ENCODE data around the gene PSMD12.

PSMD12 gene

DNA sequence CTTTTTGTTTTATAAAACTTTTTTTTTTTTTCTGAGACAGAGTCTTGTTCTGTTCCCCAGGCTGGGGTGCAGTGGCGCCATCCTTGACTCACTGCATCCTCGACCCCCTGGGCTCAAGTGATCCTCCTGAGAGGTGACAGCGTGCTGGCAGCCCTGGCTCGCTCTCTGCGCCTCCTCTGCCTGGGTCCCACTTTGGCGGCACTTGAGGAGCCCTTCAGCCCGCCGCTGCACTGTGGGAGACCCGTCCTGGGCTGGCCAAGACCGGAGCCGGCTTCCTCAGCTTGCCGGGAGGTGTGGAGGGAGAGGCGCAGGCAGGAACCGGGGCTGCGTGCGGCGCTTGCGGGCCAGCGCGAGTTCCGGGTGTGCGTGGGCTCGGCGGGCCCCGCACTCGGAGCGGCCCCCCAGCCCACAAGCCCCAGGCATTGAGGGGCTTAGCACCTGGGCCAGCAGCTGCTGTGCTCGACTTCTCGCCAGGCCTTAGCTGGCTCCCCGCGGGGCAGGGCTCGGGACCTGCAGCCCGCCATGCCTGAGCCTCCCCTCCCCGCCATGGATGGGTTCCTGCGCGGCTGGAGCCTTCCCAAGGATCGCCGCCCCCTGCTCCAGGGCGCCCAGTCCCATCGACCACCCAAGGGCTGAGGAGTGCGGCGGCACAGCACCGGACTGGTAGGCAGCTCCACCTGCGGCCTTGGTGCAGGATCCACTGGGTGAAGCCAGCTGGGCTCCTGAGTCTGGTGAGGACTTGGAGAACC lies 71.8 kb downstream of the PSMD12 start:
- H3K36me3 ChIP-seq (ENCODE audit: control insufficient read depth in 5 of 5, insufficient read depth in 5 of 5, low read length in 5 of 5), result no peaks in the 10 kb centered on the region
- no peaks in the 10 kb centered on the region for H3K27me3 ChIP-seq (ENCODE audit: control insufficient read depth in 5 of 5, insufficient read depth in 4 of 5, low read length in 5 of 5)
- no peaks in the 10 kb centered on the region for H3K9me3 ChIP-seq (ENCODE audit: control insufficient read depth in 5 of 5, low read length in 5 of 5)
- H3K27ac ChIP-seq (ENCODE audit: low read depth, low read length), result no peak overlapping the region
- H3K4me3 ChIP-seq (ENCODE audit: low read depth in 1 of 5, low read length in 5 of 5), result no peak overlapping the region
- no peak overlapping the region for H3K9ac ChIP-seq (ENCODE audit: low read length in 5 of 5)
- peaks cover 0 to 29% (median 21%) of the 10 kb centered on the region in 5 donors for H3K4me1 ChIP-seq (ENCODE audit: control insufficient read depth in 5 of 5, insufficient read depth in 5 of 5, low read length in 5 of 5)

GRCh38 chr17:67293251-67294203 lies 72.8 kb downstream of the PSMD12 start:
- Histone ChIP-seq H3K27ac (ENCODE audit: low read depth, low read length) (no peak overlapping the region), H3K4me3 (ENCODE audit: low read depth in 1 of 5, low read length in 5 of 5) (peak overlapping the region in 3 of 5 donors; percentile 17 to 48 (median 33)), H3K9ac (ENCODE audit: low read length in 5 of 5) (peak overlapping the region in 1 of 5 donors; percentile 20), H3K4me1 (ENCODE audit: control insufficient read depth in 5 of 5, insufficient read depth in 5 of 5, low read length in 5 of 5) (peaks cover 3 to 36% (median 29%) of the 10 kb centered on the region in 5 donors), H3K27me3 (ENCODE audit: control insufficient read depth in 5 of 5, insufficient read depth in 4 of 5, low read length in 5 of 5) (no peaks in the 10 kb centered on the region), H3K36me3 (ENCODE audit: control insufficient read depth in 5 of 5, insufficient read depth in 5 of 5, low read length in 5 of 5) (no peaks in the 10 kb centered on the region), H3K9me3 (ENCODE audit: control insufficient read depth in 5 of 5, low read length in 5 of 5) (no peaks in the 10 kb centered on the region)

- Histone ChIP-seq H3K36me3 (ENCODE audit: control insufficient read depth in 5 of 5, insufficient read depth in 5 of 5, low read length in 5 of 5) (no peaks in the 10 kb centered on the region), H3K9ac (ENCODE audit: low read length in 5 of 5) (peak overlapping the region in 1 of 5 donors; percentile 47), H3K27ac (ENCODE audit: low read depth, low read length) (peak overlapping the region; percentile 46), H3K4me3 (ENCODE audit: low read depth in 1 of 5, low read length in 5 of 5) (peak overlapping the region in 1 of 5 donors; percentile 29), H3K9me3 (ENCODE audit: control insufficient read depth in 5 of 5, low read length in 5 of 5) (no peaks in the 10 kb centered on the region), H3K4me1 (ENCODE audit: control insufficient read depth in 5 of 5, insufficient read depth in 5 of 5, low read length in 5 of 5) (peaks cover 3 to 36% (median 29%) of the 10 kb centered on the region in 5 donors), H3K27me3 (ENCODE audit: control insufficient read depth in 5 of 5, insufficient read depth in 4 of 5, low read length in 5 of 5) (no peaks in the 10 kb centered on the region)
These were observed 75.6 kb downstream of the PSMD12 start for GRCh38 chr17:67290711-67291291.

- peak overlapping the region; percentile 10 for H3K27ac ChIP-seq (ENCODE audit: low read depth, low read length)
- no peak overlapping the region for H3K9ac ChIP-seq (ENCODE audit: low read length in 5 of 5)
- no peaks in the 10 kb centered on the region for H3K9me3 ChIP-seq (ENCODE audit: control insufficient read depth in 5 of 5, low read length in 5 of 5)
- no peaks in the 10 kb centered on the region for H3K27me3 ChIP-seq (ENCODE audit: control insufficient read depth in 5 of 5, insufficient read depth in 4 of 5, low read length in 5 of 5)
- H3K4me1 ChIP-seq (ENCODE audit: control insufficient read depth in 5 of 5, insufficient read depth in 5 of 5, low read length in 5 of 5), result peaks cover 3 to 36% (median 29%) of the 10 kb centered on the region in 5 donors
- H3K4me3 ChIP-seq (ENCODE audit: low read depth in 1 of 5, low read length in 5 of 5), result no peak overlapping the region
- no peaks in the 10 kb centered on the region for H3K36me3 ChIP-seq (ENCODE audit: control insufficient read depth in 5 of 5, insufficient read depth in 5 of 5, low read length in 5 of 5)
These were observed 76.1 kb downstream of the PSMD12 start for GRCh38 chr17:67290244-67290643.

DNA sequence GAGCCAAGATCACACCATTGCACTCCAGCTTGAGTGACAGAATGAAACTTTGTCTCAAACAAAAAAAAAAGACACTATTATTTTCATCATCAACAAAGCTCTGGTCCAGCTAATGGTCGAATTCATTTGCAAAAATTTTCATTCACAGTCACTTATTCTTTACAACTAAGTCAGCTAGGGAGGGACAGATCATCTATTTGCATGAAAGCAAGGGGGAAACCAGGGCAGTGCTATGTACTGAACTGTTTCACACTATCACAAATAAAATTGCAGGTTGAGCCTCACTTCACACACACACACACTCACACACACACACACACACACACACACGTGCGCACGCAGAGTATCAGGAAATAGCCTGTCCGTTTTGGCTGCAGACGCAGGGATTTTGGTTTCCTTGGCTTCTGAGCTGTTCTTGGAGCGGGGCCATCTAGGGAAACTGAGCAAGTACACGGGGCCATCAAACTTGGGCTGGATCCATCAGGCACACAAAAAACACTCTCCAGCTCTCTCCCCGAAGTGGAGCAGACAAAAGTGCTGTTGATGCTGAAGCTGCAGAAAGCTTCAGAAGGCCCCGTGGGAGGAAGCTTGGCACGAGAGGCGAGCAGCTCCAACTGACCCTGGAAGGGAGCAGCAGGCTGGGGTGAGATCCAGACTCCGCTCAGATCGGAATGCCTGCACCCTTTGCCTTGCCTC lies 77.0 kb downstream of the PSMD12 start:
- Histone ChIP-seq H3K4me3 (ENCODE audit: low read depth in 1 of 5, low read length in 5 of 5) (peak overlapping the region in 3 of 5 donors; percentile 27 to 37 (median 27)), H3K9ac (ENCODE audit: low read length in 5 of 5) (no peak overlapping the region), H3K4me1 (ENCODE audit: control insufficient read depth in 5 of 5, insufficient read depth in 5 of 5, low read length in 5 of 5) (peaks cover 3 to 36% (median 29%) of the 10 kb centered on the region in 5 donors), H3K27me3 (ENCODE audit: control insufficient read depth in 5 of 5, insufficient read depth in 4 of 5, low read length in 5 of 5) (no peaks in the 10 kb centered on the region), H3K36me3 (ENCODE audit: control insufficient read depth in 5 of 5, insufficient read depth in 5 of 5, low read length in 5 of 5) (no peaks in the 10 kb centered on the region), H3K9me3 (ENCODE audit: control insufficient read depth in 5 of 5, low read length in 5 of 5) (no peaks in the 10 kb centered on the region), H3K27ac (ENCODE audit: low read depth, low read length) (peak overlapping the region; percentile 10)

All from subcutaneous abdominal adipose tissue (tissue), 5 donors.